GM19023 (cell line): ENCODE results near the gene TBL1Y.
"Not testable (repeated sequence)": the region's sequence is repeated elsewhere in the genome, so short reads cannot be mapped to it uniquely, and the experiment has no call there.

ENCODE experiments used
- ATAC-seq: cut with Tn5 transposase; IDR thresholded peaks from one replicate; pipeline ENCODE4 v1.9.1; 2021; ENCODE audit warnings: mild to moderate bottlenecking, moderate library complexity; ENCODE audit not compliant: unreplicated experiment

The TBL1Y gene

GRCh38 chrY:6972271-6972887 is 61.9 kb downstream of the TBL1Y start:
- ATAC-seq: no peak

DNA sequence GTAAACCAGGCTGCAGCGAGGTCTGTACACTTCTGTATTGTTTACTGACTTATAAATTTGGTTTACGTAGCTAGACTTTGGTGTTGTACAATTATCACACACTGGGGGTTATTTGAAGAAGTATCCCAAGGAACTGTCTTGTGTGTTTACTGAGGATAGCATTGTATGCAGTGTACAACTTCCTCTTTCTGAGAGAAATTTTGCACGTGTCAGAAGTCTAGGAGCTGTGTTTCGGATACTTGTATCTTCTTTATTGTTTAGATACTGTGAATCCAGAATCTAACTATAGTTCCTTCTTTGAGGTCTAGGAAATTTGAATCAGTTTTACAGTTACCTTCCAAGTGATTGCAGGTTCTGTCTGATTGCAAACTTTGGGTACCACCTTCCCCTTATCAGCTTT is 64.5 kb downstream of the TBL1Y start:
- no peak for ATAC-seq

GRCh38 chrY:6977783-6978182 is 67.3 kb downstream of the TBL1Y start:
- ATAC-seq: no peak

- ATAC-seq: no peak
Measured at GRCh38 chrY:6983221-6983620, 72.7 kb downstream of the TBL1Y start.

- ATAC-seq: no peak
Measured at GRCh38 chrY:6987811-6988210, 77.3 kb downstream of the TBL1Y start.

DNA sequence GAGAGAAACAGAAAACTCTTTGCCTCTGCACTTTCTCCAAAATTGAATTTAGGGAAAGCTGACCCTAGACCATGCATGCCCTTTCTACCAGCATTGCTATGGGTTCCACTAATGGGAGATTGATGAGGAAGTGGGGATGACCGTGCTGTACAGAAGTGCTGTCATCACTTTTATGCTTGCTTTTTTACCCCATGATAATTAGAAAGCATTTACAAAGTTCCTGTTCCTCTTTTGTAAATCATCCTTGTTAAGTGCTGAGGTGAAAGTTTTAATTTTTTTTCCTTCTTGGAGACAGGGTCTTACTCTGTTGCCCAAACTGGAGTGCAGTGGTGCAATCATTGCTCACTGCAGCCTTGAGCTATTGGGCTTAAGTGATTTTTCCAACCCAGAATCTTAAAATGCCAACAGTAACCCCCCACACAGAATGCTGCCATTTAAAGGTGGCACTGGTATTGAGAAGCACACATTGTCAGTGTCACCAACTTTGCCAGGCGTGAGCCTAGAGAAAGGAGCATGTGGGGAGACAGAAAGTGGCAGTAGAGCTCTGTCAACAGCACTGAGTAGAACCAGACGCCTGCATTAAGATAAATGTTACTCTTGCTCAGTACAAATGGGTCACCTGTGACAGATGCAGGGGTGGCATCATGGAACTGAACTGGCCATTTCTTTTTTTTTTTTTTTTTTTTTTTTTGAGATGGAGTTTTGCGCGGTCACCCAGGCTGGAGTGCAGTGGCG is 79.6 kb downstream of the TBL1Y start:
- no peak for ATAC-seq

- no peak for ATAC-seq
Measured at GRCh38 chrY:6992041-6992440, 81.5 kb downstream of the TBL1Y start.

DNA sequence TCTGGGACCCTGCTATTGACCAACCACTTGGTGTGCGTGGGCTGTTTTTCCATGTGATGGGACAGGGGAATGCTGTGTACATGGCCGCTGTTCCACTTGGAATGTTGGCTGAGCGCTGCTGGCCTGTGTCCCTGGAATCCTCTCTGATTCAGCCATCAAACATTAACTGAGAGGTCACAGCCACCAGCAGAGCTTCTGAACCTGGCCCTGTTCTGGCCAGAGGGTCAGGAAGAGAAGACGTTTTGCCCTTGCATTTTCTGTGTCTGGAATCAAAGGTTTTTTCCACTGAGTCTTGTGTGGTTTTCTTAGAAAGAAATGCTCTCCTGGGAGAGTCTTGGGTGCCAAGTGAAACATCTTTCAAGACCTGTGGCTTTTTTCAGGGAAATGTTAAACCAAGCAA is 85.5 kb downstream of the TBL1Y start:
- ATAC-seq: no peak

DNA sequence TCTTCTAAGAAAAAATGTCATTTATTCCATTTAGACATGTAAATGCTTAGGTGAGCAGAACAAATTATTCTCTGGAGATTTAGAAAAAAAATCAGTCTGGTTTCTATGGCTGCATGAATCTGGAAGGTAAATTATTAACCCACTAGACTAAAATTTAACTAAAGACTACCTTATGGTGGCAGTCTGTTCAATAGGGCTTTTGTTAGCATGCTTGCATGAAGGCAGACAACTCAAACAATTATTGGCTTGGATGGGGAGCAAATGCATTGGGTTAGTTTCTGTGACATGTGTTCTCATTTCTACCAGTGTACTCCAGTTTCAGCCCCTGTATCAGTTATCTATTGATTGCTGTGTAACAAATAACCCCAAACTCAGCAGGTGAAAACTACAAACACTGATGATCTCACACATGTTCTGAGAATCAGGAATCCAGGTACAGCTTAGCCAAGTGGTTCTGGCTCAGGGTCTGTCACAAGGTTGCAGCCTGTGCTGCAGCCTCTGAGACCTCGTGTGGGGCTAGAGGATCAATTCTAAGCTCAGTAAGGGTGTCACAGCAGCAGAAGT is 87.1 kb downstream of the TBL1Y start:
- ATAC-seq: no peak

DNA sequence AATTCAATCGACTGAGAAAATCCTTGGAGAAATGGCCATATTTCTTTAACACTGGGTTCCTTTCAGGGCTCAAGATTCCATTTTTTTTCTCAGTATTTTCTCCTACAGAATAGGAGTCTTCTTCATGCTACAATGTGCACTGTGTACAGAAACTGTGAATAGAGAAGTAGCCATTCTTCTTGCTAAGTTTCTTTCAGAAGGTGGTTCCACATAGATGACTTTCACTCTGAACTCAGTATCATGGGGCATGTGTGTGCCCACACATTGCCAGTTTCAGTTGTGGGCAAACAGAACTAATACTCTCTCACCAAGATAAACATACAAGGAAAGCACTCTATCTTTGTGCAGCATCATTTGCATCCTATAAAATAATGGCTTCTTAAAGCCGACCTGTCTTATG is 89.4 kb downstream of the TBL1Y start:
- no peak for ATAC-seq

- no peak for ATAC-seq
Measured at GRCh38 chrY:7002581-7002980, 92.1 kb downstream of the TBL1Y start.

DNA sequence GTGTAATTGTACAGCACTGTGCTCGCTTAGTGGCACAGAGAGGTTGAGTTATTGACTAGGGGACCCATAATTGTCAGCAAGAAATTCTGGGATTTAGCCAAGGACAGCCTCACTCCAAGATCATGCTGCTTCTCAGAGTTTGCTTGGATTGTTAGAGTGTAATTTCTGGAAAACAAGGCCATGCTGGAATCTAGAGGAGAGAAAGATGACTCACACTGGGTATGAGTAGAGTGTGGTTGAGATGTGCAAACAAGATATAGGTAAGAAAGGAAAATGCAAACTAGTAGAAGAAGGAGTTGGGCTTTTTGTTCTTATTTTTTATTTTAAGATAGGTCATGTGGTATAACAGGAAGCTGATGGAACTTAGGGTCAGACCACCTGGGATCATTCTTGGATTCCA is 97.4 kb downstream of the TBL1Y start:
- ATAC-seq: no peak

DNA sequence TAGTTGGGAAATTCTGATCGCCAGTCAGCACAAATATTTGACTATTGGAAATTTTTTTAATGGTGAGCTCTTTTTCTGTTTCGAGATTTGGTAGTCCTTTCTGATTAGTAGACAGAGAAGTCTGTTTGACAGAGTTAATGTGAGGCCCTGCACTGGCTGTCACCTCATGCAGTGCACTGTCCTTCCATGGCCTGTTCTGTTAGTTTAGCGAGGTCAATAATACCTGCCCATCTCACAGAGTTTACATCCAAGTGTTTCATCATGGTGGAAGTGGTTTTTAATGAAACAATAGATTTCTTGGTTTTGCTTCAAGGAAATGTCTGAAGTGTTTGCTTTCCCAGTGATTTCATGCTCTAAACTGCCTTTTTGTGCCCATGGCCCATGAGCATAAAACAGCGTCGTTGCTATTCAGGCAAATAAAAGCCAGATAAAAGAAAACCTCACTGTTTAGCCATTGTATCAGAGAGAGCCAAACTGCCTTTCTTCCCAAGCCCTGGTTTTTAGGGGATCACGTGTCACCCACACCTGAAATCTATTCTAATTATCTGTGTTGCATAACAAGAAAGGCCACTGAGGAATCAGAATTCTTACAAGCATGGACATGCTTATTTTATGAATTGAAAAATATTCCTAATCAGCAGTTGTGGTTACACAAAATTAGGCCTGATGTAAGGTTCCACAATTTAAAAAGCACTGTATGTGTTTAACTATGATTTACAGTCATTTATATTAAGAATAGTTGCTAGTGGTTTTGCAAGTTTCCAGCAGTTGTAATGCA is 98.3 kb downstream of the TBL1Y start:
- no peak for ATAC-seq

DNA sequence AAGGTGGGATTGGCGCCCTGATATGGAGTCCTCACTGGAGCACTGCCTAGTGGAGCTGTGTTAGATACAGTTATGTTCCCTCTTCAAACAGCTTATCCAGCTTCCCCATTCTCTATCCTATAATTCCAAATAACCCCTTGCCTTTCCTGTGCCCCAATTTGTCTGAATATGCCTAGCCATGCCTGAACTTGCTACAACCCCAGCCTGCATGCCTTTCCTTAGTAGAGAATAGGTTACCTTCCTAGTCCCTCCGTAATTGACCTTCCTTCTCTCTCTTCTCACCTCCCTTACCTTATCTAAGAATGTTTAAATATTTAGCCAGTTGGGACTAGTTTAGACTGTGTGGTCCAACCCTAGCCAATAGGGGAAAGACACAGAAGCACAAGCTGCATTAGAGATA is 102.6 kb downstream of the TBL1Y start:
- ATAC-seq: no peak

- ATAC-seq: no peak
Measured at GRCh38 chrY:7016521-7016920, 106.0 kb downstream of the TBL1Y start.

GRCh38 chrY:7017244-7018080 is 107.0 kb downstream of the TBL1Y start:
- no peak for ATAC-seq

DNA sequence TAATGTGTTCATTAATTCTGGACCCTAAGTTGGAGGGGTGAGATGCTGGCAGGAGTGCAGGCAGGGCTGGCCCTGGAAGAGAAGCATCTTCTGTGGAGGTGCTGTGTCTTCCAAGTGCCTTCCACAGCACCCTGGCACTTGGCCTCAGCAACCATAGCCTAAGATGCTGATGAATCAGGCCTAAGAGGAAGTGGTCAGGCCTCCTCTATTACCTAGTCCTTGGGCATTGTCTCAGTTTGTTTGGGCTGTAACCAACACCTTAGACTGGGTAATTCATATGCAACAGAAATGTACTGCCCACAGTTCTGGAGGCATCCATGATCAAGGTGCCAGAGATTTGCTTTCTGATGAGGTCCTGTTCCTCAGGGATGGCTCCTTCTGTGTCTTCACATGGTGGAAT is 128.5 kb downstream of the TBL1Y start:
- no peak for ATAC-seq

DNA sequence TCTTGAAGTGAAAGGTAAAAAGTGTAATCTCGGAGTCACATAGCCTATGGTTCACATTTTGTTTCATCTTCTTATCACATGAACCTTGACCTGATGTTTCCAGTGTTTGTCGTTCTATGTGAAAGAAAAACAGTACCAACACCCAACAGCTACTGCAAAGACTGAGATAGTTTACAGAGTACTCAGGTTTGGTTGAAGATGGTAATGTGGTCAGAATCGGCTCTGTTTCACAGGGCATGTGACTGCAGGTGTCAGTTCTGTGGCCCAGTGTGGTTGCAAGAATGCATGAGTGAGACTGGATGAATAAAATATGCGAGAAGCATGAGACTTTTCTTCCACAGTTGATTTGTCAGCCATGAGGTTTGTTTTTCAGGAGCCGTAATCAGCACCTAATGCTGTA is 130.2 kb downstream of the TBL1Y start:
- ATAC-seq: no peak

DNA sequence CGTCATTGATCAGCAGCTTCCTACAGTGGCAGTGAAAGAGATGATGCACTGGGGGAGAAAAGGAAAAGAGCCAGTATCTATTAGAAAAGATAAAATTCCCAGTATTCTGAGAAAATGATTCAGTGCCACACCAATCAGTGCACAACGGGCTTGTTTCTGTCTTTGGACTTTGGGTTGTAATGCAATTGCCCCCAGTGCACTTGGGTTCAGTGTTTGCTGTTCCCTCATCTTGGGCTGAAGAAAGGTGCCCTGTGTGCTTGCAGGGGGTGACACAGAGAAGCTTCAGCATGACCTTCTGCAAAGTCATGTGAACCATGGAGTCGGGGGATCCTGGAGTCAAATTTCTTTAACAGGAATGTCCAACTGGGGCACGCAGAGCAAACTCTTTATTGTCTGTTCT is 131.5 kb downstream of the TBL1Y start:
- no peak for ATAC-seq

GRCh38 chrY:7052461-7052860 is 142.0 kb downstream of the TBL1Y start:
- ATAC-seq: not testable (repeated sequence)

- no peak for ATAC-seq
Measured at GRCh38 chrY:7056886-7057285, 146.4 kb downstream of the TBL1Y start.
